ENCODE measurements around the gene PIM1. TPM values are rescaled to one million over a fixed set of nuclear protein-coding genes. Genes with fewer than 3 reads are reported as not detected.

PIM1 gene
- total RNA-seq, 2 experiments from 2014 or later: 24.7 to 31.4 TPM

GRCh38 chr6:37222992-37223391 lies 53.0 kb downstream of the PIM1 start:
- no peaks in the 10 kb centered on the region for H3K9me3 ChIP-seq (ENCODE audit: low read length)
- H3K4me1 ChIP-seq (ENCODE audit: insufficient read depth, low read length, poor library complexity, severe bottlenecking): peaks cover 8% of the 10 kb centered on the region
- peak overlapping the region; percentile 68 for H3K4me3 ChIP-seq (ENCODE audit: low read depth, low read length, poor library complexity, severe bottlenecking)
- H2AFZ ChIP-seq (ENCODE audit: low read length): peak overlapping the region; percentile 92
- no peak for DNase-seq (ENCODE audit: low spot score)
- no peaks in the 10 kb centered on the region for H3K79me2 ChIP-seq (ENCODE audit: insufficient read depth, low read depth, low read length)
- ChIA-PET POLR2A (interaction anchor here (0.6 to 1.3 kb wide), 2 partner anchors 35 to 280 kb away, joined by 3 read pairs; partner anchors contain the start of genes TBC1D22B and TMEM217), CTCF (ENCODE audit: unreplicated experiment) (interaction anchor here (1.0 kb wide), 1 partner anchor 16 kb away, joined by 3 read pairs; no protein-coding TSS in a partner anchor)
- no peaks in the 10 kb centered on the region for H3K36me3 ChIP-seq (ENCODE audit: insufficient read depth, low read length)
- no peaks in the 10 kb centered on the region for H4K20me1 ChIP-seq (ENCODE audit: insufficient read depth, low read length)
- H3K4me2 ChIP-seq (ENCODE audit: low read length): peak overlapping the region; percentile 84
- BruUV-seq (replicated peaks): no TSS peak
- intact Hi-C loops (cut with micrococcal nuclease; ENCODE audit: unreplicated experiment): no loop called here
- TF ChIP-seq CTCF (conservative IDR thresholded peaks at IDR 0.05; ENCODE audit: low read length) (no peak), EZH2phosphoT487 (IDR thresholded peaks at IDR 0.05; ENCODE audit: borderline replicate concordance, low read depth, low read length) (no peak)
- H3K27ac ChIP-seq (ENCODE audit: low read depth, low read length, poor library complexity, severe bottlenecking): no peak overlapping the region
- H3K9me2 ChIP-seq (ENCODE audit: insufficient read depth, low read length): no peaks in the 10 kb centered on the region

Other genes starting within 250 kb of the PIM1 start
- gene PI16, start 215.4 kb upstream of the PIM1 start, total RNA-seq (2014; rRNA removed; shearing (Covaris generic)): not detected in 2 replicates
- gene PI16, start 215.4 kb upstream of the PIM1 start, total RNA-seq (2022): 0.30 TPM in 1 of 2 replicates, not detected in the other
- 81.4 and 93.7 TPM in 2 replicates for gene MTCH1, start 184.0 kb upstream of the PIM1 start, total RNA-seq (2014; rRNA removed; shearing (Covaris generic))
- 72.5 and 79.6 TPM in 2 replicates for gene MTCH1, start 184.0 kb upstream of the PIM1 start, total RNA-seq (2022)
- gene FGD2, start 164.5 kb upstream of the PIM1 start, total RNA-seq (2014; rRNA removed; shearing (Covaris generic)): 23.8 and 27.8 TPM in 2 replicates
- gene FGD2, start 164.5 kb upstream of the PIM1 start, total RNA-seq (2022): 45.7 and 48.6 TPM in 2 replicates
- 8.0 and 8.7 TPM in 2 replicates for gene TBC1D22B, start 87.6 kb downstream of the PIM1 start, total RNA-seq (2014; rRNA removed; shearing (Covaris generic))
- 12.3 and 13.4 TPM in 2 replicates for gene TBC1D22B, start 87.6 kb downstream of the PIM1 start, total RNA-seq (2022)
- not detected in 2 replicates for gene TMEM217, start 88.0 kb downstream of the PIM1 start, total RNA-seq (2014; rRNA removed; shearing (Covaris generic))
- 0.34 TPM in 1 of 2 replicates, not detected in the other for gene TMEM217, start 88.0 kb downstream of the PIM1 start, total RNA-seq (2022)
- 21.2 and 21.8 TPM in 2 replicates for gene RNF8, start 183.8 kb downstream of the PIM1 start, total RNA-seq (2014; rRNA removed; shearing (Covaris generic))
- 18.2 and 19.7 TPM in 2 replicates for gene RNF8, start 183.8 kb downstream of the PIM1 start, total RNA-seq (2022)